ENCODE measurements around the gene RHBDL1. TPM values are rescaled to one million over a fixed set of nuclear protein-coding genes. Genes with fewer than 3 reads are reported as not detected.
"Not testable (repeated sequence)": the region's sequence is repeated elsewhere in the genome, so short reads cannot be mapped to it uniquely, and the experiment has no call there.

RHBDL1 gene
- polyA plus RNA-seq, 1 donor (not counting 4 experiments of a cell fraction or from before 2014, with no cell fraction given) = 0.71 TPM

GRCh38 chr16:687499-687898, 12.0 kb downstream of the RHBDL1 start:
- no peak overlapping the region for H2AFZ ChIP-seq (ENCODE audit: control insufficient read depth, low read length)
- H3K36me3 ChIP-seq (ENCODE audit: control insufficient read depth in 2 of 2, extremely low read depth in 1 of 2, insufficient read depth in 2 of 2, low read length in 2 of 2) = peaks cover 2 to 24% of the 10 kb centered on the region in 2 experiments
- TF ChIP-seq EZH2 (IDR thresholded peaks at IDR 0.05; ENCODE audit: low read length) (no peak), CTCF (optimal IDR thresholded peaks at IDR 0.05 in 1 of 3, IDR thresholded peaks at IDR 0.05 in 1 of 3, conservative IDR thresholded peaks at IDR 0.05 in 1 of 3; ENCODE audit: extremely low read depth in 1 of 3, insufficient read depth in 2 of 3, low read length in 3 of 3) (no peak)
- no peak overlapping the region for H3K4me3 ChIP-seq (ENCODE audit: control insufficient read depth in 2 of 3, extremely low read depth in 1 of 3, insufficient read depth in 2 of 3, low read depth in 1 of 3, low read length in 3 of 3)
- H3K4me1 ChIP-seq (ENCODE audit: control insufficient read depth, extremely low read depth, insufficient read depth, low read length) = peaks cover 21% of the 10 kb centered on the region
- FAIRE-seq (no peak), DNase-seq (ENCODE audit: low read depth, low spot score) (no peak)
- no peak overlapping the region for H3K9ac ChIP-seq (ENCODE audit: control insufficient read depth, extremely low read depth, insufficient read depth, low read length)
- no peaks in the 10 kb centered on the region for H3K9me3 ChIP-seq (ENCODE audit: control insufficient read depth, low read depth, low read length)
- H3K4me2 ChIP-seq (ENCODE audit: control insufficient read depth, extremely low read depth, insufficient read depth, low read depth, low read length) = no peak overlapping the region
- peaks cover 13% of the 10 kb centered on the region for H3K27me3 ChIP-seq (ENCODE audit: control insufficient read depth, extremely low read depth, insufficient read depth, low read length)
- dilution Hi-C loops (cut with MboI; ENCODE audit: extremely low pct_ligation_motif_present, low sequenced_read_pairs) = no loop called here
- peaks cover 23% of the 10 kb centered on the region for H3K79me2 ChIP-seq (ENCODE audit: control insufficient read depth, insufficient read depth, low read length)
- no peak overlapping the region for H3K27ac ChIP-seq (ENCODE audit: control insufficient read depth, insufficient read depth, low read length)
- no peaks in the 10 kb centered on the region for H4K20me1 ChIP-seq (ENCODE audit: control insufficient read depth, extremely low read depth, insufficient read depth, low read length)
- no peaks in the 10 kb centered on the region for H3K9me1 ChIP-seq (ENCODE audit: control insufficient read depth, extremely low read depth, insufficient read depth, low read length)

GRCh38 chr16:689175-689897, 13.9 kb downstream of the RHBDL1 start:
- H4K20me1 ChIP-seq (ENCODE audit: control insufficient read depth, extremely low read depth, insufficient read depth, low read length) = no peaks in the 10 kb centered on the region
- no peak for FAIRE-seq

GRCh38 chr16:691242-691641, 15.8 kb downstream of the RHBDL1 start:
- H3K9me1 ChIP-seq (ENCODE audit: control insufficient read depth, extremely low read depth, insufficient read depth, low read length); H3K9me3 ChIP-seq (ENCODE audit: control insufficient read depth, low read depth, low read length); H3K79me2 ChIP-seq (ENCODE audit: control insufficient read depth, insufficient read depth, low read length); H3K4me2 ChIP-seq (ENCODE audit: control insufficient read depth, extremely low read depth, insufficient read depth, low read depth, low read length); H2AFZ ChIP-seq (ENCODE audit: control insufficient read depth, low read length); H3K4me3 ChIP-seq (ENCODE audit: control insufficient read depth in 2 of 3, extremely low read depth in 1 of 3, insufficient read depth in 2 of 3, low read depth in 1 of 3, low read length in 3 of 3); H3K9ac ChIP-seq (ENCODE audit: control insufficient read depth, extremely low read depth, insufficient read depth, low read length); H3K36me3 ChIP-seq (ENCODE audit: control insufficient read depth in 2 of 2, extremely low read depth in 1 of 2, insufficient read depth in 2 of 2, low read length in 2 of 2); FAIRE-seq; DNase-seq (ENCODE audit: low read depth, low spot score); H3K27ac ChIP-seq (ENCODE audit: control insufficient read depth, insufficient read depth, low read length); dilution Hi-C loops (cut with MboI; ENCODE audit: extremely low pct_ligation_motif_present, low sequenced_read_pairs); H4K20me1 ChIP-seq (ENCODE audit: control insufficient read depth, extremely low read depth, insufficient read depth, low read length): not testable (repeated sequence)
- Histone ChIP-seq H3K4me1 (ENCODE audit: control insufficient read depth, extremely low read depth, insufficient read depth, low read length) (peaks cover 12% of the 10 kb centered on the region), H3K27me3 (ENCODE audit: control insufficient read depth, extremely low read depth, insufficient read depth, low read length) (peaks cover 49% of the 10 kb centered on the region)

More at GRCh38 chr16:689175-689897, 13.9 kb downstream of the RHBDL1 start:
- Histone ChIP-seq H3K9ac (ENCODE audit: control insufficient read depth, extremely low read depth, insufficient read depth, low read length) (peak overlapping the region; percentile 85), H3K79me2 (ENCODE audit: control insufficient read depth, insufficient read depth, low read length) (peaks cover 11% of the 10 kb centered on the region), H3K4me1 (ENCODE audit: control insufficient read depth, extremely low read depth, insufficient read depth, low read length) (peaks cover 9% of the 10 kb centered on the region), H3K27me3 (ENCODE audit: control insufficient read depth, extremely low read depth, insufficient read depth, low read length) (peaks cover 31% of the 10 kb centered on the region), H3K9me1 (ENCODE audit: control insufficient read depth, extremely low read depth, insufficient read depth, low read length) (no peaks in the 10 kb centered on the region), H3K4me2 (ENCODE audit: control insufficient read depth, extremely low read depth, insufficient read depth, low read depth, low read length) (peak overlapping the region; percentile 83), H3K9me3 (ENCODE audit: control insufficient read depth, low read depth, low read length) (no peaks in the 10 kb centered on the region), H2AFZ (ENCODE audit: control insufficient read depth, low read length) (no peak overlapping the region), H3K36me3 (ENCODE audit: control insufficient read depth in 2 of 2, extremely low read depth in 1 of 2, insufficient read depth in 2 of 2, low read length in 2 of 2) (peaks cover 2 to 15% of the 10 kb centered on the region in 2 experiments), H3K4me3 (ENCODE audit: control insufficient read depth in 2 of 3, extremely low read depth in 1 of 3, insufficient read depth in 2 of 3, low read depth in 1 of 3, low read length in 3 of 3) (peak overlapping the region; percentile 56 to 97 (median 88)), H3K27ac (ENCODE audit: control insufficient read depth, insufficient read depth, low read length) (peak overlapping the region; percentile 65)
- TF ChIP-seq EZH2 (IDR thresholded peaks at IDR 0.05; ENCODE audit: low read length) = no peak
- no peak for TF ChIP-seq CTCF (optimal IDR thresholded peaks at IDR 0.05 in 1 of 3, IDR thresholded peaks at IDR 0.05 in 1 of 3, conservative IDR thresholded peaks at IDR 0.05 in 1 of 3; ENCODE audit: extremely low read depth in 1 of 3, insufficient read depth in 2 of 3, low read length in 3 of 3)
- no peak for DNase-seq (ENCODE audit: low read depth, low spot score)
- dilution Hi-C loops (cut with MboI; ENCODE audit: extremely low pct_ligation_motif_present, low sequenced_read_pairs) = no loop called here
